AG10803 (cell line): ENCODE data around the gene ARHGAP18.
A peak's percentile ranks its signal among the peaks of the same experiment; 100 is the strongest.
"Not testable (repeated sequence)": the region's sequence is repeated elsewhere in the genome, so short reads cannot be mapped to it uniquely, and the experiment has no call there.

ENCODE experiments used
- DNase-seq: peaks from one replicate; pipeline ENCODE4 v3.0.0; 2010; ENCODE audit warnings: low read depth
- H3K4me3 ChIP-seq: 2 replicates; pipeline ENCODE4 v1.5.1; 2011; ENCODE audit warnings: mild to moderate bottlenecking, low read length, control low read depth
- CTCF ChIP-seq: conservative IDR thresholded peaks from 2 replicates; pipeline ENCODE4 v1.5.1; 2011; ENCODE audit warnings: mild to moderate bottlenecking, low read length, control low read depth, inconsistent platforms

ARHGAP18 gene

DNA sequence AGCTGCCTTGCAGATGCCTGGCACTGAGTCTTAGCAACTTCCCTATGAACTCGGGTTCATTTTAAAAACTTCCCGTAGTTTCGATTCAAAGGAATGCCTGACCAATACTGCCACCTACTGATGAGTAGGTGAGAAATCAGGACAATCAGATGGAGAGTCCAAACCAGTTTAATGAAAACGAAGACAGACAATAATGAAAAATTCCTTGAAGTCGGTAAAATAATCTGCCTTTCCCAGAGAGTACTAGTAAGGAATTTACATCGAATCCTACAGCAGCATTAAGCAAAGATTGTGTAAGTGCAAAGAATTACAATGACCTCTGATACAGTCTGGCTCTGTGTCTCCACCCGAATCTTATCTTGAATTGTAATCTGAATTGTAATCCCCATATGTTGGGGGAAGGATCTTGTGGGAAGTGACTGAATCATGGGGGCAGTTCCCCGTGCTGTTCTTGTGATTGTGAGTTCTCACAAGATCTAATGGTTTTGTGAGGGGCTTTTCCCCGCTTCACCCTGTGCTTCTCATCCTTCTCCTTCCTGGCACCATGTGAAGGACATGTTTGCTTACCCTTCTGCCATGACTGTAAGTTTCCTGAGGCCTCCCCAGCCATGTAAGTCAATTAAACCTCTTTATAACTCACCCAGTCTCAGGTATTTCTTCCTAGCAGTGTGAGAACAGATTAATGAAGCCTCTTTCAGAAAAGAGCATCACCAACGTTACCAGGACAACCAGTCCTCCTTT, 134.4 kb downstream of the ARHGAP18 start:
- peak overlapping the region; percentile 23; the same call in 1 of the 2 replicates for H3K4me3 ChIP-seq

DNA sequence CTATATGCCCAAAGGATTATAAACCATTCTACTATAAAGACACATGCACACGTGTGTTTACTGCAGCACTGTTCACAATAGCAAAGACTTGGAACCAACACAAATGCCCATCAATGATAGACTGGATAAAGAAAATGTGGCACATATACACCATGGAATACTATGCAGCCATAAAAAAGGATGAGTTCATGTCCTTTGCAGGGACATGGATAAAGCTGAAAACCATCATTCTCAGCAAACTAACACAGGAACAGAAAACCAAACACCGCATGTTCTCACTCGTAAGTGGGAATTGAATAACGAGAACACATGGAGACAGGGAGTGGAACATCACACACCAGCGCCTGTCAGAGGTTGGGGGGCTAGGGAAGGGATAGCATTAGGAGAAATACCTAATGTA, 135.4 kb downstream of the ARHGAP18 start:
- DNase-seq, H3K4me3 ChIP-seq: not testable (repeated sequence)

More for the DNA sequence above, 134.4 kb downstream of the ARHGAP18 start:
- peak; percentile 85 for TF ChIP-seq CTCF
- DNase-seq, result peak; percentile 67

GRCh38 chr6:129570929-129571328, 139.0 kb downstream of the ARHGAP18 start:
- not testable (repeated sequence) for DNase-seq

DNA sequence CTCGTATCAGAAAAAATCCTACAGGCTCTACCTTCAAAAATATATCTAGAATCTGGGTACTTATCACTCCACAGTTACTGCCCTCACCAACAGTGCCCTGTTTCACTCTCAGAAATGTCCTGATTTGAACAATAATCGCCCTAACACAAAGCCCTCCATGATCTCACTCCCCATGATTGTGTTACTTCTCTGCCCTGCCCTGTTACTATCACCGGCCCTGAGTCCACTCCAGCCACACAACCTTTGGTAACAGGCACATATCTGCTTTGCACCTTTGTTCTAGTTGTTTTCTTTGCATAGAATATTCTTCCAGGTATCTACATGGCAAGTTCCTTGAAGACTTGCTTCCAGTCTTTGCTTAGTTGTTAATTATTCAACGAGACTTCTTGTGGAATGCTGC, 142.0 kb downstream of the ARHGAP18 start:
- TF ChIP-seq CTCF, result no peak
- H3K4me3 ChIP-seq, result no peak overlapping the region
- no peak for DNase-seq

More at GRCh38 chr6:129570929-129571328, 139.0 kb downstream of the ARHGAP18 start:
- H3K4me3 ChIP-seq, result not testable (repeated sequence)

DNA sequence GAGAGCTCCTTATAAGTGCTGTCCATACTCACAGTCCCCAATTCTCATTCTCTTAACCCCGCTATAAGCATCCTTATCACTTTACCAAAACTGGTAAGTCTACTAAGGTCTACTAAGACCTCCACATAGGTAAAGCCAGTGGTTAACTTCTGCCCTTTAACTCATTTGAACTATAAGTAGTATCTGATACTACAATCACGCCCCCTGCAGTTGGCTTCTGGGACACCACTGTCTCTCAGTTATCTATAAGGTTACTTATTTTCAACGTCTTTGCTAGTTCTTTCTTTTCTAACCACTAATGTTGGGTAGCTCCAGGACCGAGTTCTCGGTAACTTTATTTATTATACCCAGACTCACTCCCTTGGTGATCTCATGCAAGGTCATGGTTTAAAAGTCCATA, 142.6 kb downstream of the ARHGAP18 start:
- H3K4me3 ChIP-seq, result no peak overlapping the region
- TF ChIP-seq CTCF, result peak; percentile 51
- DNase-seq, result peak; percentile 10

DNA sequence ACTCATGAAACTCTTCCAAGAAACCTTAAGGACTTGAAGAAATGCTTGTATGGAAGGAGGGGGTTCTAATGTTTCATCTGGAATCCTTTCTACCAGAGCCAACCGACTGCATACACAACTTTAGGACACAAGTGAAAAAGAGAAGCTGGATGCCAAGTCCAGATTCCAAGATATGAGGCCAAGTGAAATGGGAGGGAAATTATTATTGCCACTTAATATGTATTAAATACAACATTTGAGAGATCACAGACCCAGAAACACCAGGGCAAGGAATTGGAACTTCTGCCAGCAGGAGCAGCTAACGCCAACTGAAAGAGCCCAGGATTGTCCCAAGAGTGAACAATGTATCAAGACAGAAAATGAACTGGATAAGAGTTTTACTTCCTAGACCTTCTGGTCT, 144.2 kb downstream of the ARHGAP18 start:
- no peak overlapping the region for H3K4me3 ChIP-seq
- DNase-seq, result no peak
- TF ChIP-seq CTCF, result no peak

- TF ChIP-seq CTCF, result no peak
- no peak for DNase-seq
- no peak overlapping the region for H3K4me3 ChIP-seq
Observed at GRCh38 chr6:129565366-129565765, 144.6 kb downstream of the ARHGAP18 start.

GRCh38 chr6:129558248-129558647, 151.7 kb downstream of the ARHGAP18 start:
- TF ChIP-seq CTCF, result no peak
- no peak for DNase-seq
- H3K4me3 ChIP-seq, result no peak overlapping the region
